ENCODE measurements around the gene CNTN6. TPM values are rescaled to one million over a fixed set of nuclear protein-coding genes. Genes with fewer than 3 reads are reported as not detected.
A peak's percentile ranks its signal among the peaks of the same experiment; 100 is the strongest.

The CNTN6 gene
- total and polyA plus RNA-seq, 2 experiments from 2014 or later: 0.21 TPM; not detected in 1

- Histone ChIP-seq H3K4me1 (ENCODE audit: low read depth) (peaks cover 6% of the 10 kb centered on the region), H3K36me3 (no peaks in the 10 kb centered on the region), H3K4me3 (no peak overlapping the region), H3K9me3 (ENCODE audit: low read depth) (no peaks in the 10 kb centered on the region), H3K27ac (no peak overlapping the region), H3K27me3 (no peaks in the 10 kb centered on the region)
- DNase-seq (ENCODE audit: low read depth in 1 of 2, low spot score in 1 of 2): peak in 1 of 2 donors; percentile 10
- TF ChIP-seq CTCF (IDR thresholded peaks at IDR 0.05; ENCODE audit: low read depth, low read length): no peak
Measured at GRCh38 chr3:1092061-1092460, 763 bp upstream of the CNTN6 start.

- Histone ChIP-seq H3K4me1 (ENCODE audit: low read depth) (peaks cover 6% of the 10 kb centered on the region), H3K36me3 (no peaks in the 10 kb centered on the region), H3K9me3 (ENCODE audit: low read depth) (no peaks in the 10 kb centered on the region), H3K27me3 (no peaks in the 10 kb centered on the region), H3K4me3 (no peak overlapping the region), H3K27ac (no peak overlapping the region)
- no peak for DNase-seq (ENCODE audit: low read depth in 1 of 2, low spot score in 1 of 2)
- no peak for TF ChIP-seq CTCF (IDR thresholded peaks at IDR 0.05; ENCODE audit: low read depth, low read length)
Measured at GRCh38 chr3:1093217-1093616, 393 bp downstream of the CNTN6 start.

GRCh38 chr3:1103525-1103924 lies 10.7 kb downstream of the CNTN6 start:
- H3K4me3 ChIP-seq: no peak overlapping the region
- H3K27ac ChIP-seq: no peak overlapping the region
- H3K36me3 ChIP-seq: no peaks in the 10 kb centered on the region
- H3K27me3 ChIP-seq: no peaks in the 10 kb centered on the region
- no peak for TF ChIP-seq CTCF (IDR thresholded peaks at IDR 0.05; ENCODE audit: low read depth, low read length)
- DNase-seq (ENCODE audit: low read depth in 1 of 2, low spot score in 1 of 2): no peak
- H3K4me1 ChIP-seq (ENCODE audit: low read depth): no peaks in the 10 kb centered on the region
- H3K9me3 ChIP-seq (ENCODE audit: low read depth): no peaks in the 10 kb centered on the region

GRCh38 chr3:1117843-1118473 lies 25.1 kb downstream of the CNTN6 start:
- H3K27me3 ChIP-seq: no peaks in the 10 kb centered on the region
- no peaks in the 10 kb centered on the region for H3K9me3 ChIP-seq (ENCODE audit: low read depth)
- TF ChIP-seq CTCF (IDR thresholded peaks at IDR 0.05; ENCODE audit: low read depth, low read length): no peak
- no peak overlapping the region for H3K27ac ChIP-seq
- H3K36me3 ChIP-seq: no peaks in the 10 kb centered on the region
- DNase-seq (ENCODE audit: low read depth in 1 of 2, low spot score in 1 of 2): peak in 1 of 2 donors; percentile 2
- no peaks in the 10 kb centered on the region for H3K4me1 ChIP-seq (ENCODE audit: low read depth)
- no peak overlapping the region for H3K4me3 ChIP-seq

- Histone ChIP-seq H3K4me3 (no peak overlapping the region), H3K4me1 (ENCODE audit: low read depth) (no peaks in the 10 kb centered on the region), H3K36me3 (no peaks in the 10 kb centered on the region), H3K27me3 (peaks cover 4% of the 10 kb centered on the region), H3K9me3 (ENCODE audit: low read depth) (no peaks in the 10 kb centered on the region), H3K27ac (no peak overlapping the region)
- DNase-seq (ENCODE audit: low read depth in 1 of 2, low spot score in 1 of 2): no peak
- no peak for TF ChIP-seq CTCF (IDR thresholded peaks at IDR 0.05; ENCODE audit: low read depth, low read length)
Measured at GRCh38 chr3:1131166-1131565, 38.3 kb downstream of the CNTN6 start.
